Measurements from ENCODE around the gene FADS3. TPM values are rescaled to one million over a fixed set of nuclear protein-coding genes. Genes with fewer than 3 reads are reported as not detected.

Gene FADS3
- total RNA-seq, 1 experiment from 2014 or later, result 22.6 TPM

DNA sequence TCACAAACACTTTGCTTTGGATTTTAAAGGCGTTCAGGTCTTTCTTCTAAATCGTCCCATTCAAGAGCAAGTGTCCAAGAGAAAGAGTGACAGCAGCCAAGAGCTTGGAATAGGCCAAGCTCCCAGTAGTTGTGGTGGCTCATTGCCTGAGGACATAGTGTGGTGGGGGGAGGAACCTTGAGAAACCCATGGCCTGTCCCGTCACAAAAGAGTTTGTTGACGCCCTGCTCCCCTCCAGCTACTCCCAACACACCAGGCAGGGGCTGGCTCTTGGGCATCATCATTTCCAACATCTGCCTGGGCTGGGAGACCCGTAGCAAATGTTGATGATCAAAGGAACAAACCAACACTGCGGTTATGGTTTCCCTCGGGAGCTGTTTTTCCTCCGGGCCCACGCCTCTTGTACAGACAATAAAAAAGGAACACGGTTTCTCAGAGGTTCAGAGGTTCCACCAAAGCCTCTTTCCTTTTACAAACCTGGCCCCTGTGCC lies 20.8 kb downstream of the FADS3 start:
- peak overlapping the region; percentile 48; the same call in 1 of the 2 replicates for H3K27ac ChIP-seq (ENCODE audit: low read length)
- TF ChIP-seq POLR2AphosphoS5 (IDR thresholded peaks at IDR 0.05; ENCODE audit: low read depth, low read length), result no peak
- peak; percentile 65; the same call in 1 of the 2 replicates for TF ChIP-seq TCF7L2 (IDR thresholded peaks at IDR 0.05; ENCODE audit: low read depth, low read length)
- H3K36me3 ChIP-seq (ENCODE audit: control insufficient read depth, insufficient read depth, low read length), result no peaks in the 10 kb centered on the region
- ChIA-PET POLR2A (interaction anchor here (0.6 kb wide), 1 partner anchor 25 kb away, joined by 3 read pairs; no protein-coding TSS in a partner anchor), CTCF (interaction anchor here (0.6 to 2.0 kb wide), 11 partner anchors 15 to 393 kb away, joined by 3 to 13 read pairs (median 6); no protein-coding TSS in a partner anchor)
- BruUV-seq (replicated peaks), result no TSS peak
- no peaks in the 10 kb centered on the region for H3K27me3 ChIP-seq (ENCODE audit: control insufficient read depth, insufficient read depth, low read length)
- intact Hi-C loops (cut with micrococcal nuclease; ENCODE audit: unreplicated experiment), result loop anchor here (1.0 kb wide), 1 partner anchor 77 kb away; no protein-coding TSS in a partner anchor
- H3K4me1 ChIP-seq (ENCODE audit: control insufficient read depth, insufficient read depth, low read length), result peaks cover 13% of the 10 kb centered on the region
- H3K9me3 ChIP-seq (ENCODE audit: control insufficient read depth, insufficient read depth, low read depth, low read length), result no peaks in the 10 kb centered on the region
- in situ Hi-C loops (cut with HindIII; ENCODE audit: low pct_unique_long_range_greater_than_20kb, low sequenced_read_pairs), result no loop called here
- peak overlapping the region in 1 of 2 experiments; percentile 40; a peak in 2 of 4 replicates for H3K4me3 ChIP-seq (ENCODE audit: low read depth in 2 of 2, low read length in 2 of 2)
- ATAC-seq, result peak; percentile 19; the same call in 1 of the 2 replicates
- no peak for DNase-seq (ENCODE audit: low read depth, low spot score)

DNA sequence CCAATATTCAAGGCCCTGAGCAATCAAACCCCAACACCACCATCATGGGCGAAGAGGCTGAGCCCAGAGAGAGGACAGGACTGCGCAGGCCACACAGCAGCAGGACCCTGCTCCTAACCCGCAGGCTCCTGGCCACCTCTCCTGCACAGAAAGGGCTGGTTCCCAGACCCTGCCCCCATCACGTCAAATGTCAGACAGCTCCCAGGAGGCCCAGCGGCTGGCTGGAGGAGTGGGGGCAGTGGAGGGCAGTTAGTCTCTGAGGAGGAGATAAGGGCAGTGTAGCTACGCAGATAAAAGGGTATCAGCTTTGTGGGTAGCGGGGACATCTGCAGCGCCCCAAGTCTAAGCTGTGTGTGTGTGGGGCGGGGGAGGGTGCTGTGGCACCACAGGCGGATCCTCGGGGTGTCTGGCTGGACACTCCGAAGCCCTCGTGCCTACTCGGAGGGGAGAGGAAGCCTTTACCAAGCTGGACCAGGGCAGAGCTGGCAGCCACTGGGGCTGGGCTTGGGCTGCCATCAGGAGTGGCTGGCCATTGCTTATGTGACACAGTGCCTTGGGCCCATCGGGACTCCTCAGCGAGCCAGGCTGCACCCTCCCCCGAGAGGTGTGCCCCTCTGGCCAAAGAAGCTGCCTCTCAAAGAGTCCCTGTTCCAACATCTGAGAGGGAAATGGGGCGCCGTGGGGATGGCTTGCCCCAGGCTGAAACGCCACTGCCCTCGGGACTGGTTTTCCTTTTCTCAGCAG lies 21.5 kb downstream of the FADS3 start:
- ATAC-seq, result no peak

More for the DNA sequence above, 21.5 kb downstream of the FADS3 start:
- Histone ChIP-seq H3K27ac (ENCODE audit: low read length) (no peak overlapping the region), H3K4me3 (ENCODE audit: low read depth in 2 of 2, low read length in 2 of 2) (no peak overlapping the region), H3K4me1 (ENCODE audit: control insufficient read depth, insufficient read depth, low read length) (peaks cover 13% of the 10 kb centered on the region), H3K27me3 (ENCODE audit: control insufficient read depth, insufficient read depth, low read length) (no peaks in the 10 kb centered on the region), H3K9me3 (ENCODE audit: control insufficient read depth, insufficient read depth, low read depth, low read length) (no peaks in the 10 kb centered on the region), H3K36me3 (ENCODE audit: control insufficient read depth, insufficient read depth, low read length) (no peaks in the 10 kb centered on the region)
- ChIA-PET POLR2A (interaction anchor here (0.6 kb wide), 1 partner anchor 25 kb away, joined by 3 read pairs; no protein-coding TSS in a partner anchor), CTCF (interaction anchor here (0.6 to 2.0 kb wide), 8 partner anchors 15 to 393 kb away, joined by 3 to 13 read pairs (median 8); no protein-coding TSS in a partner anchor)
- TF ChIP-seq, protein P1, sequence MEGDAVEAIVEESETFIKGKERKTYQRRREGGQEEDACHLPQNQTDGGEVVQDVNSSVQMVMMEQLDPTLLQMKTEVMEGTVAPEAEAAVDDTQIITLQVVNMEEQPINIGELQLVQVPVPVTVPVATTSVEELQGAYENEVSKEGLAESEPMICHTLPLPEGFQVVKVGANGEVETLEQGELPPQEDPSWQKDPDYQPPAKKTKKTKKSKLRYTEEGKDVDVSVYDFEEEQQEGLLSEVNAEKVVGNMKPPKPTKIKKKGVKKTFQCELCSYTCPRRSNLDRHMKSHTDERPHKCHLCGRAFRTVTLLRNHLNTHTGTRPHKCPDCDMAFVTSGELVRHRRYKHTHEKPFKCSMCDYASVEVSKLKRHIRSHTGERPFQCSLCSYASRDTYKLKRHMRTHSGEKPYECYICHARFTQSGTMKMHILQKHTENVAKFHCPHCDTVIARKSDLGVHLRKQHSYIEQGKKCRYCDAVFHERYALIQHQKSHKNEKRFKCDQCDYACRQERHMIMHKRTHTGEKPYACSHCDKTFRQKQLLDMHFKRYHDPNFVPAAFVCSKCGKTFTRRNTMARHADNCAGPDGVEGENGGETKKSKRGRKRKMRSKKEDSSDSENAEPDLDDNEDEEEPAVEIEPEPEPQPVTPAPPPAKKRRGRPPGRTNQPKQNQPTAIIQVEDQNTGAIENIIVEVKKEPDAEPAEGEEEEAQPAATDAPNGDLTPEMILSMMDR (IDR thresholded peaks at IDR 0.05), result no peak
- TF ChIP-seq, protein P2, sequence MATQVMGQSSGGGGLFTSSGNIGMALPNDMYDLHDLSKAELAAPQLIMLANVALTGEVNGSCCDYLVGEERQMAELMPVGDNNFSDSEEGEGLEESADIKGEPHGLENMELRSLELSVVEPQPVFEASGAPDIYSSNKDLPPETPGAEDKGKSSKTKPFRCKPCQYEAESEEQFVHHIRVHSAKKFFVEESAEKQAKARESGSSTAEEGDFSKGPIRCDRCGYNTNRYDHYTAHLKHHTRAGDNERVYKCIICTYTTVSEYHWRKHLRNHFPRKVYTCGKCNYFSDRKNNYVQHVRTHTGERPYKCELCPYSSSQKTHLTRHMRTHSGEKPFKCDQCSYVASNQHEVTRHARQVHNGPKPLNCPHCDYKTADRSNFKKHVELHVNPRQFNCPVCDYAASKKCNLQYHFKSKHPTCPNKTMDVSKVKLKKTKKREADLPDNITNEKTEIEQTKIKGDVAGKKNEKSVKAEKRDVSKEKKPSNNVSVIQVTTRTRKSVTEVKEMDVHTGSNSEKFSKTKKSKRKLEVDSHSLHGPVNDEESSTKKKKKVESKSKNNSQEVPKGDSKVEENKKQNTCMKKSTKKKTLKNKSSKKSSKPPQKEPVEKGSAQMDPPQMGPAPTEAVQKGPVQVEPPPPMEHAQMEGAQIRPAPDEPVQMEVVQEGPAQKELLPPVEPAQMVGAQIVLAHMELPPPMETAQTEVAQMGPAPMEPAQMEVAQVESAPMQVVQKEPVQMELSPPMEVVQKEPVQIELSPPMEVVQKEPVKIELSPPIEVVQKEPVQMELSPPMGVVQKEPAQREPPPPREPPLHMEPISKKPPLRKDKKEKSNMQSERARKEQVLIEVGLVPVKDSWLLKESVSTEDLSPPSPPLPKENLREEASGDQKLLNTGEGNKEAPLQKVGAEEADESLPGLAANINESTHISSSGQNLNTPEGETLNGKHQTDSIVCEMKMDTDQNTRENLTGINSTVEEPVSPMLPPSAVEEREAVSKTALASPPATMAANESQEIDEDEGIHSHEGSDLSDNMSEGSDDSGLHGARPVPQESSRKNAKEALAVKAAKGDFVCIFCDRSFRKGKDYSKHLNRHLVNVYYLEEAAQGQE (IDR thresholded peaks at IDR 0.05; ENCODE audit: insufficient read depth in 1 of 2, low read depth in 2 of 2, low read length in 1 of 2), result no peak
- TF ChIP-seq SIN3A (IDR thresholded peaks at IDR 0.05; ENCODE audit: borderline replicate concordance, insufficient read depth, low read depth, low read length) (no peak), TCF7L2 (IDR thresholded peaks at IDR 0.05; ENCODE audit: low read depth, low read length) (no peak), POLR2AphosphoS5 (IDR thresholded peaks at IDR 0.05; ENCODE audit: low read depth, low read length) (no peak; the same call in 1 of the 2 replicates)
- in situ Hi-C loops (cut with HindIII; ENCODE audit: low pct_unique_long_range_greater_than_20kb, low sequenced_read_pairs) (no loop called here), intact Hi-C loops (cut with micrococcal nuclease; ENCODE audit: unreplicated experiment) (no loop called here)
- BruUV-seq (replicated peaks), result no TSS peak
- DNase-seq (ENCODE audit: low read depth, low spot score), result no peak

All from Panc1 (cell line).